ENCODE measurements around the gene UGT1A9.
"Not testable (repeated sequence)": the region's sequence is repeated elsewhere in the genome, so short reads cannot be mapped to it uniquely, and the experiment has no call there.

Gene UGT1A9

DNA sequence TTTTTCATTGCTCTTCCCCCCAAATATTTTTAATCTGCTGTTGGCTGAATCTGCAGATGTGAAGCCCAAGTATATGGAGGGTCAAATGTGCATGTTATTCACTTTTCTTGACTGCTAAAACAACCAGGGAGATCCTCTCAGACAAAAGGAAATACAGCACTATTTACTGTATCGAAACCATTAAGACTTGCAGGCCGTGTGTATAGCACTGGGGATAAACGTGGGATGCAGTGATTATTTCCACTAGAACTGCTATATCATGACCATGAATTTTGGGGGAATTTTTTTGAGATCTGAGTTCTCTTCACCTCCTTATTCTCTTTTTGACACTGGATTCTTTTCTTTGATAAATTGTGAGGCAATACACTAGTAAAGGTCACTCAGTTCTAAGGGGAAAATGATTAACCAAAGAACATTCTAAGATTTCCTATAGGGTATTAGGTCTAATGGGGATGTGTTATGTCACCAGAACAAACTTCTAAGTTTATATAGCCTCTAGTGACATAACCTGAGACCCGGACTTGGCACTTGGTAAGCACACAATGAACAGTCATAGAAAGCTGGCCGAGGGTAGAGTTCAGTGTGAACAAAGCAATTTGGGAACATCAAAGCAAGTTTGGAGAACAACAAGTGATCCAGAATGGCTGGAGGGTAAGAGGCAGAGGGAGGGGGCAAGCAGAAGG is 73.5 kb downstream of the UGT1A9 start:
- H3K27ac ChIP-seq (ENCODE audit: low read depth, low read length): no peak overlapping the region
- peaks cover 57% of the 10 kb centered on the region for H3K27me3 ChIP-seq (ENCODE audit: insufficient read depth, low read length)
- no peaks in the 10 kb centered on the region for H3K36me3 ChIP-seq (ENCODE audit: insufficient read depth, low read length)
- H3K4me3 ChIP-seq (ENCODE audit: low read depth, low read length): no peak overlapping the region
- H3K79me2 ChIP-seq (ENCODE audit: control insufficient read depth, insufficient read depth, low read length, unreplicated experiment): no peaks in the 10 kb centered on the region
- H2AFZ ChIP-seq (ENCODE audit: low read length, unreplicated experiment): no peak overlapping the region
- no peaks in the 10 kb centered on the region for H3K4me1 ChIP-seq (ENCODE audit: control insufficient read depth, insufficient read depth, low read length, unreplicated experiment)

DNA sequence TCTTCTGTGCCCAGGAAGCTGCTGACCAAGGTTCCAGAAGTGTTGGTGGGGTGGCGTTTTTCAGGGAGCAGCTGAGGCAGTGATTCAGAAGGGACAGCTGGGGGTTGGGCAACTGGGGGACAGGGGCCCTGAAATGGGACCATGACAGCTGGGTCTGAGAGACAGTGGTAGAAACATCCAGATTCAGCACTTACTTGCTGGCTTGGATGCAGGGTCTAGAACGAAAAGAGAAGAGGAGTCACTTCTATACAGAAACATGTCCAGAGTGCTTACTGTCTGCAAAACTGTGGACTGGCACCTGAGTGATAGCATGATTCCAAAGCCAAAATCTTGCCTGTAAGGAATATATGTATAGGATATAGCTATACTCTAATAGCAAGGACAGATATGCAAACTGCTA is 74.1 kb downstream of the UGT1A9 start:
- H3K27me3 ChIP-seq (ENCODE audit: insufficient read depth, low read length): peaks cover 51% of the 10 kb centered on the region

DNA sequence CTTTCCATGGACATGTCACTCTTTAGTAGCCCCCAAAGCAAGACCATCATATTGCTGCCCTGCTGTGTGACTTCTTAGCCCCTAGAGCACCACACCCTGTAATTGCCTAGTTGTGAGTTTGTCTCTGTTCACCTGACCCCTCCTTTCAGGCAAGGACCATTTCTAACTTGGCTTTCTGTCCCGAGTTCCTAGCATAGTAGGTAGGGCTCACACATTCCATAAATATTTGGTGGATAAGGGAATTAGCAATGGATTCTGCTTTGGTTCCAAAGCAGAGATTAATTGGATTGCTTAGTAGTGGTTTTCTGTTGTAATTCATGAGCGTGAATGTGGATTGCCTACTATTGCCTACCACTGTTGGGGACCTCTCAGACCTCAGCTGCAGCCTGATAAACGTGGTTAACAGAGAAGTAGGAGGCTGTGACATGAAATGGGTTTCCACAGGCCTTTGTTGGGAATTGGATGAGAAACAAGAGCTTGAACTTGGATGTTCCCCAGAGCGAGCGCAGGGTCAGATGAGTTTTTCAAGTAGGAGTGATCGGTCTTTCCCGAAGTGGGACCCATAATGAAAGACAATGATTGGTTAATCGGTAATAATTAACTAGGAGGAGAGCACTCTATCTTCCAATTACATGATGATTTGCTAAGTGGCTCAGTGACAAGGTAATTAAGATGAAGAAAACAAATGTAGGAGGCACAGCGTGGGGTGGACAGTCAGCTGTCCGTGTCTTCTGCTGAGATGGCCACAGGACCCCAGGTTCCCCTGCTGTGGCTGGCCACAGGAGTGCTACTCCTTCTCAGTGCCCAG is 75.0 kb downstream of the UGT1A9 start:
- no peaks in the 10 kb centered on the region for H3K79me2 ChIP-seq (ENCODE audit: control insufficient read depth, insufficient read depth, low read length, unreplicated experiment)
- no peaks in the 10 kb centered on the region for H3K36me3 ChIP-seq (ENCODE audit: insufficient read depth, low read length)
- H3K27me3 ChIP-seq (ENCODE audit: insufficient read depth, low read length): peaks cover 43% of the 10 kb centered on the region
- H3K4me3 ChIP-seq (ENCODE audit: low read depth, low read length): no peak overlapping the region
- H3K27ac ChIP-seq (ENCODE audit: low read depth, low read length): no peak overlapping the region
- no peaks in the 10 kb centered on the region for H3K4me1 ChIP-seq (ENCODE audit: control insufficient read depth, insufficient read depth, low read length, unreplicated experiment)
- H2AFZ ChIP-seq (ENCODE audit: low read length, unreplicated experiment): no peak overlapping the region

More for the DNA sequence above, 74.1 kb downstream of the UGT1A9 start:
- H3K4me3 ChIP-seq (ENCODE audit: low read depth, low read length); H3K79me2 ChIP-seq (ENCODE audit: control insufficient read depth, insufficient read depth, low read length, unreplicated experiment); H3K36me3 ChIP-seq (ENCODE audit: insufficient read depth, low read length); H3K27ac ChIP-seq (ENCODE audit: low read depth, low read length); H3K4me1 ChIP-seq (ENCODE audit: control insufficient read depth, insufficient read depth, low read length, unreplicated experiment); H2AFZ ChIP-seq (ENCODE audit: low read length, unreplicated experiment): not testable (repeated sequence)

DNA sequence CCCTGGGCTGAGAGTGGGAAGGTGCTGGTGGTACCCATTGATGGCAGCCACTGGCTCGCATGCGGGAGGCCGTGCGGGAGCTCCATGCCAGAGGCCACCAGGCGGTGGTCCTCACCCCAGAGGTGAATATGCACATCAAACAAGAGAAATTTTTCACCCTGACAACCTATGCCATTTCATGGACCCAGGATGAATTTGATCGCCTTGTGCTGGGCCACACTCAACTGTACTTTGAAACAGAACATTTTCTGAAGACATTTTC is 75.5 kb downstream of the UGT1A9 start:
- no peak overlapping the region for H2AFZ ChIP-seq (ENCODE audit: low read length, unreplicated experiment)
- no peaks in the 10 kb centered on the region for H3K4me1 ChIP-seq (ENCODE audit: control insufficient read depth, insufficient read depth, low read length, unreplicated experiment)
- no peaks in the 10 kb centered on the region for H3K36me3 ChIP-seq (ENCODE audit: insufficient read depth, low read length)
- H3K79me2 ChIP-seq (ENCODE audit: control insufficient read depth, insufficient read depth, low read length, unreplicated experiment): no peaks in the 10 kb centered on the region
- H3K27me3 ChIP-seq (ENCODE audit: insufficient read depth, low read length): peaks cover 38% of the 10 kb centered on the region
- no peak overlapping the region for H3K27ac ChIP-seq (ENCODE audit: low read depth, low read length)
- H3K4me3 ChIP-seq (ENCODE audit: low read depth, low read length): no peak overlapping the region

DNA sequence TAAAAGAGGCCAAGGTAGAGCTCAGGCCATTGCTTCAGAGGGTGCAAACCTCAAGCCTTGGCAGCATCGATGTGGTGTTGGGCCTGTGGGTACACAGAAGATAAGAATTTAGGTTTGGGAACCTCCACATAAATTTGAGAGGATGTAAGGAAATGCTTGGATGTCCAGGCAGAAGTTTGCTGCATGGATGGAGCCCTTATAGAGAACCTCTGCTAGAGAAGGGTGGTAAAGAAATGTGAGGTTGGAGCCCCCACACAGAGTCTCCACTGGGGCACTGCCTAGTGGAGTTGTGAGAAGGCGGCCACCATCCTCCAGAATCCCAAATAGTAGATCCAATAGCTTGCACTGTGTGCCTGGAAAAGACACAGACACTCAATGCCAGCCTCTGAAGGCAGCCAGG is 79.0 kb downstream of the UGT1A9 start:
- H3K27me3 ChIP-seq (ENCODE audit: insufficient read depth, low read length): peaks cover 37% of the 10 kb centered on the region
- H2AFZ ChIP-seq (ENCODE audit: low read length, unreplicated experiment); H3K4me3 ChIP-seq (ENCODE audit: low read depth, low read length); H3K27ac ChIP-seq (ENCODE audit: low read depth, low read length); H3K36me3 ChIP-seq (ENCODE audit: insufficient read depth, low read length); H3K4me1 ChIP-seq (ENCODE audit: control insufficient read depth, insufficient read depth, low read length, unreplicated experiment); H3K79me2 ChIP-seq (ENCODE audit: control insufficient read depth, insufficient read depth, low read length, unreplicated experiment): not testable (repeated sequence)

DNA sequence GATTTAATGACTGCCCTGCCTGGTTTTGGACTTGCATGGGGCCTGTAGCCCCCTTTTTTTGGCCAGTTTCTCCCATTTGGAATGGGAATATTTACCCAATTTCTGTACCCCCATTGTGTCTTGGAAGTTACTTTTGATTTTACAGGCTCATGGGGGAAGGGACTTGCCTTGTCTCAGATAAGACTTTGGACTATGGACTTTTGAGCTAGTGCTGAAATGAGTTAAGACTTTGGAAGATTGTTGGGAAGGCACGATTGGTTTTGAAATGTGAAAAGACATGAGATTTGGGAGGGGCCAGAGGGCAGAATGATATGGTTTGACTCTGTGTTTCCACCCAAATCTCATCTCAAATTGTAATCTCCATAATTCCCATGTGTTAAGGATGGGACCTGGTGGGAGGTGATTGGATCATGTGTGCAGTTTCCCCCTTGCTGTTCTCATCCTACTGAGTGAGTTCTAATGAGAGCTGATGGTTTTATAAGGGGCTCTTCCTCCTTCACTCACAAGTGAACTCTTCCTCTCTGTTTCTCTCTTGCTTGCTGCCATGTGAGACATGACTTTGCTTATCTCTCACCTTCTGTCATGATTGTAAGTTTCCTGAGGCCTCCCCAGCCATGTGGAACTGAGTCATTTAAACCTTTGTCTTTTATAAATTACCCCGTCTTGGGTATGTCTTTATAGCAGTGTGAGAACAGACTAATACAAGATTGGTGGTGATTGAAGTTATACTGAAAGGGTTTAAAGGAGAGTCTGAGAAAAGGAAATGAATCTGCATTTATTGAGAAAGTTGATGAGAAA is 79.7 kb downstream of the UGT1A9 start:
- not testable (repeated sequence) for H3K4me1 ChIP-seq (ENCODE audit: control insufficient read depth, insufficient read depth, low read length, unreplicated experiment); H2AFZ ChIP-seq (ENCODE audit: low read length, unreplicated experiment); H3K36me3 ChIP-seq (ENCODE audit: insufficient read depth, low read length); H3K4me3 ChIP-seq (ENCODE audit: low read depth, low read length); H3K27ac ChIP-seq (ENCODE audit: low read depth, low read length); H3K79me2 ChIP-seq (ENCODE audit: control insufficient read depth, insufficient read depth, low read length, unreplicated experiment)
- peaks cover 30% of the 10 kb centered on the region for H3K27me3 ChIP-seq (ENCODE audit: insufficient read depth, low read length)

DNA sequence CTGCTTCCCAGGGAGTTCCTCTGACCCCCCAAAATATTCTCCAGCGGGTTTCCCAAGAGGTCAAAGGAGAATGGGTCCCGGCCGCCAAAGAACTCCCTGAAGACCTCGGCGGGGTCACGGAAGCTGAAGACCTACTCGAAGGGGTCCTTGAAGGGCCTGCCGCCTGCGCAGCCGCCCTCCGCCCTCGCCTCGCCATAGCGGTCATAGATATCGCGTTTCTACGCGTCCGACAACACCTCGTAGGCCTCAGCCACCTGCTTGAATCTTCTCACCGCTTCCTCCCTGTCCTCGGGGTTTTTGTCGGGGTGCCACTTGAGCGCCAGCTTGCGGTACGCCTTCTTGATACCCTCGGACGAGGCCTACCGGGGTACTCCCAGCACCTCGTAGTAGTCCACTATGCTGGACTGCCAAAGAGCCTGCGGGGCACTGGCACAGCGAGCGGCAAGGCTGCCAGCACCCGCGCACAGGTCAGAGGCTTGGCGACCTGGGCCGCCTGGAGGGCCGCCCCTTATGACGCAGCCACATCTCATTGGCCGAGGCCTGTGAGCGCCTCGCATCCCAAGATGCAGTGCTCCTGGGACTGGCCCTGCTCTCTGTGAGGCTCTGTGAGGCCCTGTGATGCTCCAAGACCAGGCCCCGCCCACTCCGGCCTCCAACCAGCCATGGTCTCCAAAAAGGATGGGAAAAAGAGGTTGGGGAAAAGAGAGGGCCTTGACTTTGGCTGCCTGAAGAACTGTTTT is 83.3 kb downstream of the UGT1A9 start:
- H2AFZ ChIP-seq (ENCODE audit: low read length, unreplicated experiment): no peak overlapping the region
- no peaks in the 10 kb centered on the region for H3K4me1 ChIP-seq (ENCODE audit: control insufficient read depth, insufficient read depth, low read length, unreplicated experiment)
- no peaks in the 10 kb centered on the region for H3K36me3 ChIP-seq (ENCODE audit: insufficient read depth, low read length)
- no peaks in the 10 kb centered on the region for H3K79me2 ChIP-seq (ENCODE audit: control insufficient read depth, insufficient read depth, low read length, unreplicated experiment)
- no peak overlapping the region for H3K4me3 ChIP-seq (ENCODE audit: low read depth, low read length)
- no peak overlapping the region for H3K27ac ChIP-seq (ENCODE audit: low read depth, low read length)
- peaks cover 8% of the 10 kb centered on the region; the same call in 1 of the 2 replicates for H3K27me3 ChIP-seq (ENCODE audit: insufficient read depth, low read length)

DNA sequence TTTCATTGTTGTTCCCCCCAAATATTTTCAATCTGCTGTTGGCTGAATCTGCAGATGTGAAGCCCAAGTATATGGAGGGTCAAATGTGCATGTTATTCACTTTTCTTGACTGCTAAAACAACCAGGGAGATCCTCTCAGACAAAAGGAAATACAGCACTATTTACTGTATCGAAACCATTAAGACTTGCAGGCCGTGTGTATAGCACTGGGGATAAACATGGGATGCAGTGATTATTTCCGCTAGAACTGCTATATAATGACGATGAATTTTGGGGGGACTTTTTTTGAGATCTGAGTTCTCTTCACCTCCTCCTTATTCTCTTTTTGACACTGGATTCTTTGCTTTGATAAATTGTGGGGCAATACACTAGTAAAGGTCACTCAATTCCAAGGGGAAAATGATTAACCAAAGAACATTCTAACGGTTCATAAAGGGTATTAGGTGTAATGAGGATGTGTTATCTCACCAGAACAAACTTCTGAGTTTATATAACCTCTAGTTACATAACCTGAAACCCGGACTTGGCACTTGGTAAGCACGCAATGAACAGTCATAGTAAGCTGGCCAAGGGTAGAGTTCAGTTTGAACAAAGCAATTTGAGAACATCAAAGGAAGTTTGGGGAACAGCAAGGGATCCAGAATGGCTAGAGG is 84.9 kb downstream of the UGT1A9 start:
- Histone ChIP-seq H3K36me3 (ENCODE audit: insufficient read depth, low read length) (no peaks in the 10 kb centered on the region), H3K27me3 (ENCODE audit: insufficient read depth, low read length) (peaks cover 8% of the 10 kb centered on the region; the same call in 1 of the 2 replicates)

DNA sequence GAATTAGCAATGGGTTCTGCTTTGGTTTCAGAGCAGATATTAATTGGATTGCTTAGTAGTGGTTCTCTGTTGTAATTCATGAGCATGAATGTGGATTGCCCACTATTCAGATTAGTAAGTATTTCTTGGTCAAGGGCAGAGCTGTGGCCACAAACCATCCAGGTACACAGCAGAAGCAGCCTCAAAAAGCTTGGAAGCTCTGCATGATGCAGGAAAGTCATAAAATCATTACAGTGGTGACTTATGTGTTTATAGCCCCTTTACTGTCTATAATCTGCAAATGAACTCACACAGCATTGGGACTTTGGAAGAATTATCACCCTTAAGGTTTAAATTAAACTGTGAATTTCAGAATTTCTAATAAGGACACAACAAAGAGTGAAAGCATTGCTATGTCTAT is 86.4 kb downstream of the UGT1A9 start:
- Histone ChIP-seq H3K27ac (ENCODE audit: low read depth, low read length) (no peak overlapping the region), H3K4me1 (ENCODE audit: control insufficient read depth, insufficient read depth, low read length, unreplicated experiment) (no peaks in the 10 kb centered on the region), H3K36me3 (ENCODE audit: insufficient read depth, low read length) (no peaks in the 10 kb centered on the region), H2AFZ (ENCODE audit: low read length, unreplicated experiment) (no peak overlapping the region), H3K79me2 (ENCODE audit: control insufficient read depth, insufficient read depth, low read length, unreplicated experiment) (no peaks in the 10 kb centered on the region), H3K27me3 (ENCODE audit: insufficient read depth, low read length) (peaks cover 8% of the 10 kb centered on the region; the same call in 1 of the 2 replicates), H3K4me3 (ENCODE audit: low read depth, low read length) (no peak overlapping the region)

More for the DNA sequence above, 84.9 kb downstream of the UGT1A9 start:
- Histone ChIP-seq H2AFZ (ENCODE audit: low read length, unreplicated experiment) (no peak overlapping the region), H3K79me2 (ENCODE audit: control insufficient read depth, insufficient read depth, low read length, unreplicated experiment) (no peaks in the 10 kb centered on the region), H3K4me3 (ENCODE audit: low read depth, low read length) (no peak overlapping the region), H3K27ac (ENCODE audit: low read depth, low read length) (no peak overlapping the region), H3K4me1 (ENCODE audit: control insufficient read depth, insufficient read depth, low read length, unreplicated experiment) (no peaks in the 10 kb centered on the region)

DNA sequence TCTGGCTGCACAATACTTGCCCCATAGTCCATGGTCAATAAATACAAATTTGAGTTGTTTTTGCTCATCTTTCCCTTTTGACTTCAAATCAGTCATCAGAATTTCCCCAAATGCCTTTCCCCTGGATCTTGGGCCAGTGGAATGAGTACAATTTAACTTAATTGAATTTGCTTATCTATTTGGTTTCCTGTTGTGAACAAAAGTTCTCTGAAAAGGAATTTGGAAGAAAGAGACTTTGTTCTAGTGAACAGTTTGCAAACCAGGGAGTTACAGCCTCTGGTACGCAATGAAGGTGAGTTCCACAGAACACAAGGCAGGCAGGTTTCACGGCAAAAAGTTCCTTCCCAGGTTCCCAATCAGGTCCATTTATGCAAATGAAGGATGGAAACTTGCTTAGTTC is 87.2 kb downstream of the UGT1A9 start:
- no peak overlapping the region for H3K27ac ChIP-seq (ENCODE audit: low read depth, low read length)
- H2AFZ ChIP-seq (ENCODE audit: low read length, unreplicated experiment): no peak overlapping the region
- no peaks in the 10 kb centered on the region for H3K36me3 ChIP-seq (ENCODE audit: insufficient read depth, low read length)
- no peak overlapping the region for H3K4me3 ChIP-seq (ENCODE audit: low read depth, low read length)
- peaks cover 2% of the 10 kb centered on the region; the same call in 1 of the 2 replicates for H3K27me3 ChIP-seq (ENCODE audit: insufficient read depth, low read length)
- H3K79me2 ChIP-seq (ENCODE audit: control insufficient read depth, insufficient read depth, low read length, unreplicated experiment): no peaks in the 10 kb centered on the region
- peaks cover 3% of the 10 kb centered on the region for H3K4me1 ChIP-seq (ENCODE audit: control insufficient read depth, insufficient read depth, low read length, unreplicated experiment)

Measured in ACC112 (cell line).